ENCODE measurements around the gene TMEM272.

TMEM272 gene

GRCh38 chr13:51770681-51771417 is 74.1 kb downstream of the TMEM272 start:
- Histone ChIP-seq H3K4me3 (replicated peaks; ENCODE audit: insufficient read depth, low read length) (no peak overlapping the region), H3K27me3 (ENCODE audit: insufficient read depth, poor library complexity, severe bottlenecking) (no peaks in the 10 kb centered on the region), H3K27ac (replicated peaks) (no peak overlapping the region)
- no peak for DNase-seq (ENCODE audit: low read depth in 1 of 2, low spot score in 1 of 2)
- TF ChIP-seq CTCF (IDR thresholded peaks at IDR 0.05; ENCODE audit: insufficient read depth, low read length) = no peak
- TF ChIP-seq POLR2AphosphoS5 (IDR thresholded peaks at IDR 0.05; ENCODE audit: low read depth) = no peak
- TF ChIP-seq REST (IDR thresholded peaks at IDR 0.05; ENCODE audit: insufficient replicate concordance, low read depth) = no peak
- TF ChIP-seq SPI1 (IDR thresholded peaks at IDR 0.05; ENCODE audit: borderline replicate concordance, low read depth) = no peak
- no peak for TF ChIP-seq GABPA (IDR thresholded peaks at IDR 0.05; ENCODE audit: low read depth)

GRCh38 chr13:51770160-51770559 is 74.8 kb downstream of the TMEM272 start:
- TF ChIP-seq CTCF (IDR thresholded peaks at IDR 0.05; ENCODE audit: insufficient read depth, low read length) (no peak), REST (IDR thresholded peaks at IDR 0.05; ENCODE audit: insufficient replicate concordance, low read depth) (no peak), SPI1 (IDR thresholded peaks at IDR 0.05; ENCODE audit: borderline replicate concordance, low read depth) (no peak), GABPA (IDR thresholded peaks at IDR 0.05; ENCODE audit: low read depth) (no peak), POLR2AphosphoS5 (IDR thresholded peaks at IDR 0.05; ENCODE audit: low read depth) (no peak)
- no peak for DNase-seq (ENCODE audit: low read depth in 1 of 2, low spot score in 1 of 2)
- no peak overlapping the region for H3K27ac ChIP-seq (replicated peaks)
- no peaks in the 10 kb centered on the region for H3K27me3 ChIP-seq (ENCODE audit: insufficient read depth, poor library complexity, severe bottlenecking)
- no peak overlapping the region for H3K4me3 ChIP-seq (replicated peaks; ENCODE audit: insufficient read depth, low read length)

- H3K27ac ChIP-seq (replicated peaks) = no peak overlapping the region
- H3K27me3 ChIP-seq (ENCODE audit: insufficient read depth, poor library complexity, severe bottlenecking) = no peaks in the 10 kb centered on the region
- no peak for DNase-seq (ENCODE audit: low read depth in 1 of 2, low spot score in 1 of 2)
- TF ChIP-seq CTCF (IDR thresholded peaks at IDR 0.05; ENCODE audit: insufficient read depth, low read length) (no peak), REST (IDR thresholded peaks at IDR 0.05; ENCODE audit: insufficient replicate concordance, low read depth) (no peak), SPI1 (IDR thresholded peaks at IDR 0.05; ENCODE audit: borderline replicate concordance, low read depth) (no peak)
- no peak overlapping the region for H3K4me3 ChIP-seq (replicated peaks; ENCODE audit: insufficient read depth, low read length)
These were observed 75.4 kb downstream of the TMEM272 start for GRCh38 chr13:51769455-51770127.

All from HL-60 (cell line).